HG02852 (cell line): ENCODE results near the gene CRB1.

Source experiments
- ATAC-seq: cut with Tn5 transposase; IDR thresholded peaks from one replicate; pipeline ENCODE4 v1.9.1; 2021; ENCODE audit warnings: mild to moderate bottlenecking, moderate library complexity; ENCODE audit not compliant: unreplicated experiment

CRB1 gene

DNA sequence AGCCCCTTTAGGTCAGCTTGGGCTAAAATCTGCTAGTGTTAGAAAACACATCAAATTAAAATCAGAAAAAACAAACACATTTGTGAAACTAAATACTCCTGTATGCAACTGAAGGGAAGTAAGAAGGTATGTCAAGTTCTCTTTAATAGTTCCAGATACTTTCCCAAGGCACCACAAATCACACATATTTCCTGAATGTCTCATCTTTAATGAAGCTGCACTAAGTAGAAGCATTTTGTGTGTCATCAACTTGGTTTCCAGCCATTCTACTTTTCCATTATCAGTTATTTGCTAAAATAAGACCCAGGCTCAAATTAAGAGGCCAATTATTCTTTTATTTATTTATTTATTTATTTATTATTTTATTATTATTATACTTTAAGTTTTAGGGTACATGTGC, 34.7 kb downstream of the CRB1 start:
- no peak for ATAC-seq

DNA sequence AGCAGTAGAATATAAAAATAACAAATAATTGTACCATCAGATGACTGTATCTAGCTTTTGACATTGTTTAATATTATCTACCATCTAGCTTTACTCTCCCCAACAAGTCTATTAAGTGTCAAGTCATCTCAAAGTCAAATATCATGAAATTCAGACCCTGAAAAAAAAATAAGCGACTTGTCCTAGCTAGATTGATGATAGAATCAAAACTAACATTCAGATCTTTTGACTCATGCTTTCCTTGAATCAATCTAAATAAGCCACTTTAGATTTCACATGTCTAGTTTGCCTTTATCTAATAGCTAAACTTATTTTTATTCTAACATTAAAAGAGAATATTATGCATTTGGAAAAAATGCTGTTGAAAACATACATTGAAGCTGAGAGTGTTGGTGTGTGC, 35.4 kb downstream of the CRB1 start:
- no peak for ATAC-seq

- no peak for ATAC-seq
Measured at GRCh38 chr1:197304638-197305200, 36.7 kb downstream of the CRB1 start.

DNA sequence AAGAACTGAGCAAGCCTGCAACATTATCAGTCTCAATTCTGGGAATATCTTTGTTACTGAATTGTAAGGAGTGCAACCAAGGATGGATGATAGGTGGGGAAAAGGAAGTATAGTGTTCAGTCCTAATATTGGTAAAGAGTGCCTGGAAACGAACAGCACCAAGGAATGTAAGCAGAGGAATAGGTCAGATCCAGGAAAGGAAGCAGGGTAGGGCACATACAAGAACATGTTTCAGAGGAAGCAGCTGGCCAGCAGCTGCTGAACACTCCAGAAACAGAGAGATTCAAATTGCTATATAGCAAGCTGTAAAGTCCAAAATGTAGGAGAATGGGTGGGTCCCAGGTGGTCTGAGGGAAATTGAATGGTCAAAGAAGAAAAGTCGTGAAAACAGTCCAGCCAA, 37.9 kb downstream of the CRB1 start:
- no peak for ATAC-seq

DNA sequence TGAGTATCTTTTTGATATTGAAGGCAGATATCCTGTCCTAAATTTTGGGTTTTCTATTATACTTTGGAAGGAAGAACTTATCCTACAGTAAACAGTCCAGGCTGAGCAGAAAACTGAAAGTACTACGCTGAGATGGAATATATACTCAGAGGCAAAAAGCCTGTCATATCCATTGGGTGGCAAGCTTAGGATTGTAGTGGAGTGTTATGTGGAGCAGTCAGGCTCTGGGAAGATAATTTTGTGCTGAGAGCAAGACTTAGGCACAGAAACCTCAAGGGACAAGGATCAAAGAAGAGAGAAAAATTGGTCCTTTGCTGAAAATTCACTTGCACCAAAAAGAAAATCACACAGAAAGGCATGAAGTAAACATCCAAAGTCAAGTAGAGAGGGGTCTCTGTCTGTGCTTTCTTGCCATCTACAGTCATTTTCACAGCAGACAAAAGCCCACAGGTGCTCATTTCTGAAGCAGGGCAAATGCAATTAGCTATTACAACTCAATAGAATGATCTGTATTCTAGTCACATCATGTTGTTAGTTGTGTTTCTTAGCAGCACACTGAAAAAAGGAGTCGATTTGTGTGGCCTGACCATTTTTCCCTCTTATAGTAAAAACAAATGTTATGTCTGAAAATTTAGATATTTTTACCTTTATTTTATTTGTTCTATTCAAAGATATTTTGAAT, 38.5 kb downstream of the CRB1 start:
- ATAC-seq, result no peak

DNA sequence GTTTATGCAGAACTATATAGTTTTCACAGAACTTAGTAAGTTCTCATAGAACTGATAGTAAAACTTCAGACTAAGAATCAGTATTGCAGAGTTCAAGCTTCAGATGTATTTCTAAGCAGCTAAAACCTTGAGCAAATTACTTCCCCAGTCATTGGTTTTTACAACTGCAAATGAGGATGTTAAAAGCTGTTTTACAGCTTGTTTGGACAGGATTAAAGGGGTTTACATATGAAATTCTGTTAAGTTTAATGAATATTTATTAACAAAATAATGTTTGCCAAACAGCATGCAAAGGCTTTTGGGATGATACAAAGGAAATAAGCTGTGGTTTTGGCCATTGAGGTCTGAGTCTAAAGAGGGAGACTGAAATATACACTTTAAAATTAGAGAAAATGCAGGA, 39.1 kb downstream of the CRB1 start:
- ATAC-seq, result no peak

GRCh38 chr1:197307551-197307950, 39.5 kb downstream of the CRB1 start:
- ATAC-seq, result no peak

- no peak for ATAC-seq
Measured at GRCh38 chr1:197311081-197311480, 43.0 kb downstream of the CRB1 start.

DNA sequence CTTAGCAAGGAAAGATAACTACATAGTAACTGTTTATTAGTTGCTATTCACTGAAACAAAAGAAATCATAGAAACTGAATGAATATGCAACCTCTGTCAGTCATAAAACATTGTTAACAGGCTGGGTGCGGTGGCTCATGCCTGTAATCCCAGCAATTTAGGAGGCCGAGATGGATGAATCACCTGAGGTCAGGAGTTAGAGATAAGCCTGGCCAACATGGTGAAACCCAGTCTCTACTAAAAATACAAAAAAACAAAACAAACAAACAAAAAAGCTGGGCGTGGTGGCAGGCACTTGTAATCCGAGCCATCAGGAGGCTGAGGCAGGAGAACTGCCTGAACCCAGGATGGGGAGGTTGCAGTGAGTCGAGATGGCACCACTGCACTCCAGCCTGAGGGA, 44.1 kb downstream of the CRB1 start:
- no peak for ATAC-seq

DNA sequence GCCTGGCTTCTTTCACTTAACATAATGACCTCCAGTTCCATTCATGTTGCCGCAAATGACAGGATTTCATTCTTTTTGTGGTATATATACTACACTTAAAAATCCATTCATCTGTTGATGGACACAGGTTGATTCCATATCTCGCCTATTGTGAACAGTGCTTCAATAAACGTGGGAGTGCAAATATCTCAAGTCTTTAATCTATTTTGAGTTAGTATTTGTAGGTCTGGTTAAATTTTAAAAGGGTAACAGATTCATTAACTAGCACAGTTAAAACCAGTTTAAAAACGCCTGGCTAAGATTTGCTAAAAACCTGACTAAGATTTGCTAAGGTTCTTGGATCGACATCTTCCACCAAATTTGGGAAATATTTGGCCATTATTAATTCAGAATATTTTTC, 45.7 kb downstream of the CRB1 start:
- ATAC-seq, result no peak

GRCh38 chr1:197314682-197315081, 46.6 kb downstream of the CRB1 start:
- no peak for ATAC-seq

- ATAC-seq, result no peak
Measured at GRCh38 chr1:197319631-197320030, 51.6 kb downstream of the CRB1 start.

- no peak for ATAC-seq
Measured at GRCh38 chr1:197320991-197321531, 53.0 kb downstream of the CRB1 start.

GRCh38 chr1:197321811-197322210, 53.8 kb downstream of the CRB1 start:
- no peak for ATAC-seq

DNA sequence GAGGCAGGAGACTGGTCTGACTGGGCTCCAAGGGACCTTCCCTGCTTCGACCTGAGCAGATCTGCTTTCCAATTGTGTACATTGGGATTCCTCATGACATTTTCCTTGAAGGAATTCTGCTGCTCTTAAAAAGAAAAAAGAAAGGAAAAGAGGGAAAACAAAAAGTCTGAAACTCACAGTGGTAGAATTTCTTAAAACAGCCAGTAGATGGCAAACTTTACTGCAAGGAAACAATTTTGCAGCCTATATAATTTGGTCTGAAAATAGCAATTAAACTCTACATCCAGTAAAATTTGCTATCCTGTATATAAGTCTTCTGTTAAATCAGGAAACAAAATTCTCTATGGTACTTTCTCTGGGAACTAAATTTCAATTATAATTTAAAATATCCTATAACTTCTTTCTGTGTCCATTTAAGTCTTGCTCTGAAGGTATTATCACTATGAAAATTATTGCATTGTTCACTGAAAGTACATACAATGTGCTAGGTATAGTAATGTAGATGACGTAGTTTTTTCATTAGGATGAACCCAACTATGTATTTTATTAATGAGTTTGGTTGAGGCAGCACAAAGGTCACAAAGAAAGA, 59.8 kb downstream of the CRB1 start:
- ATAC-seq, result peak; percentile 55

DNA sequence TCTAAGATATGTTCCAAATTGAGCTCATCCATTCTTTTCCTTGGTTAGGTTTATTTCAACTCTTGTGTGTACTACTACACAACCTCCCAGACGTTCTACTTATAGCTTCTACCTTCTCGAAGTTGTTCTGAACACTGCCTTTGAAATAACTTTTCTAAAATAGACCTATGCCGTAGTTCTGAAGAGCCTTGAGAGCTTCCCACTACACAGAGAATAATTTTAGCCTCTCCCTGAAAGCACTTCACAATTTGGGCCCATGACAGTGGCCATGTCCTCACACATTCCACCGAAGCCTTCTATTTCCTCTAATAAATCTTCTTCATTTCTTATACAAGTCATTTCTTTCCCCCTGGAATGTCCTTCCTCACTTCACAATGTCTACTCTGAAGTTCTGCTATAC, 62.2 kb downstream of the CRB1 start:
- ATAC-seq, result no peak

DNA sequence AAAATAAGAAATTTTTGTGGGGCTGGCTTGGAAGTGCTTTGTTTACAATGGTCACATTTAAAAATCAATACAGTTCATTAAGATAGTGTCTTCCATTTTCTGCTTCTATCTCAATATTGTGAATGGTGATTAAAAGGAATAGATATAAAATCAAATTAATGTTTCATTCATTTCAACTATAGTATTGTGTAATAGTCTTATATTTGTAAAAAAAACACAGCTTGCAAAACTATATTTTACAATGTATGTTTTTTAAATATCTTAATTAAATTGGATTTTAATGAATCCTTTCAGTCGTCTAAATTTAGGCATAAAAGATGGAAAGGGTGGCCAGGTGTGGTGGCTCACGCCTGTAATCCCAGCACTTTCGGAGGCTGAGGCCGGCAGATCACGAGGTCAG, 63.5 kb downstream of the CRB1 start:
- no peak for ATAC-seq

DNA sequence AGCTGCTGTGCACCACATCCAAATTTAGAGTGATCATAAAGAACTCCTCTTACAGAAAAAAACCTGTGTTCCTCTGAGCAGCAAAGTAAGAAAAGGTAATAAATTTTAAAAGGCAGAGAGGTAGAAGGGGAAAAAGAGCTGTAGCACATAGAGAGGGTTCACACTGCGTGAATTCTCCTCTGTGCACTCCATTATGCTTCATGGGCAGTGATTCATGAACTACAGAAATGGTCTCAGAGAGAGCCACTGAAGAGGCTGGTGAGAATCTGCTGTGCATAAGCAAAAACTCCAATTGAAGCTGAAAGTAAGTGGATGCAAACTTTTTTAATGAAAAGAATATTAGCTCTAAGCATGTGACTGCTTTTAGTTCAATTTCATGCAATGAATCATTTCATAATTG, 65.0 kb downstream of the CRB1 start:
- ATAC-seq, result no peak

- ATAC-seq, result no peak
Measured at GRCh38 chr1:197336571-197336970, 68.5 kb downstream of the CRB1 start.

- no peak for ATAC-seq
Measured at GRCh38 chr1:197339106-197340060, 71.3 kb downstream of the CRB1 start.

- ATAC-seq, result no peak
Measured at GRCh38 chr1:197341626-197342025, 73.6 kb downstream of the CRB1 start.
